HS-27A (cell line): Measurements from ENCODE around the gene FAM131A.

ENCODE experiments used
- DNase-seq: peaks from one replicate; pipeline ENCODE4 v3.0.0-alpha.2; 2012; ENCODE audit warnings: low read depth, missing footprints

The FAM131A gene

DNA sequence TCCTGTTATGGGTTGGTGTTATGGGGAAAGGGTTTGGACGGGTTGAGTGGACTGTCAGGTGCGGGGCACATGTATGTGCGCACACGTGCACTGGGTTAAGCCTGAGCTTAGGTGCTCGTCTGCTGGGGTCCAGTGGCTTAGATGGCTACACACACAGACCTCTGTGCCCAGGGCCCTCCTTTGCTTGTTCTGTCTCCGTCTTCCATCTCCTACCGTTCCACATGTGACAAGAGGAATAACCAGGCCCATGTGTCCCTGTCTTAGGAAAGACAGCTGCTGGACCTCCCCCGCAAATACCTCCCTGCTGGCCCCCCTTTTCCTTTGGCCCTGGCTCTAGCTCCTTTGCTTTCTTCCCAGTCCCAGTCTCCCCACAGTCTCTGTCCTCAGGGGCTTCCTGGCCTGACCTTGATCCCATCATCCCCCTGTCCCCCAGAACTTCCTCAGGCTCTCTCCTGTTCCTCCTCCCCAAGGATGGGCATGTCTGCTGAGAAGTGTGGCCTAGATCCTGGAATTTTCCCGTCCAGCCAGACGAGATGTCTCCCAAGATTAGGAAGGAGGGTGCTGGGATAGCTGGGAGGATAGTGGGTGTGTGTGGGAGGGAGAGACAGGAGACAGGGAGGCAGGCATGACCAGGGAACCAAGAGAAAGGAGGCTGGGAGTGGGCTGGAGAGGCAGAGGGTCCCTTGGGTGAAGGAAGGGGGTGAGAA lies 41.4 kb downstream of the FAM131A start:
- no peak for DNase-seq

DNA sequence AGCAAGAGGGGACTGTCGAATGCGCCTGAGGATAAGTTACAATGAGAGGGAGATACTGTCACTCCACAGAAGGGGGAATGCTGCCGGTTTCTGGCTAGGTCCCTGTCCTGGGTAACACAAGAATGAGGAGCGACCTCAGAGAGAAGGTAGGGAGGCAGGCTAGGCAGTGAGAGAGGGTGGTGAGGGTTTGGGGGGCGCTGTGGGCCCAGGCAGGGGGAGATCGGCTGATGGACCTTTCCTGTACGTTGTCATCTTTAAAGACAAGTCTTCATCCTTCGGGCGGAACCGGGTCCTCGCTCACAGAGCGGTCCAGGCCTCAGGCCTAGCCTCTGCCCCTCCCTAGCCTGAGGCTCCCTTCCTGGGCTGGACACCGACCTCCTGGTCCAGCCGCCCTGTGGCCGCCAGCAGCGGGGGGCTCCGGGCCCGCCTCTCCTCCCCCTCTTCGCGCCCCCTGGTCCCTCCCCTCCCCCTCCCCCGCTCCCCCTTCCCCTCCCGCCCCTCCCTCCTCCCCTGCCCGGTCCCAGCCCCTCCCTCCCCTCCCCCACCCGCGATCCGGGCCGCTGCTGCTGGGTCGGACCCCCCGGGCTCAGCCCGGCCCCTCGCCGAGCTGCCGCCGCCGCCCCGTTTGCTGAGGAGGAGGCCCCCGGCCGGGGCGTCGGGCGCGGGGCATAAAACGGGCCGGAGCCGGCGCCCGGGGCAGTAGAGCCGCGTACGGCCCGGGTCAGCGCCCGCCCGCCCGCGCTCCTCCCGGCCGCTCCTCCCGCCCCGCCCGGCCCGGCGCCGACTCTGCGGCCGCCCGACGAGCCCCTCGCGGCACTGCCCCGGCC lies 42.2 kb downstream of the FAM131A start, which contains the start of gene CHRD:
Gene CHRD, plus strand, starts transcription at position 697 of the 827 bp plus-strand sequence. CDS start 265 bp downstream, outside the sequence.
- no peak for DNase-seq

DNA sequence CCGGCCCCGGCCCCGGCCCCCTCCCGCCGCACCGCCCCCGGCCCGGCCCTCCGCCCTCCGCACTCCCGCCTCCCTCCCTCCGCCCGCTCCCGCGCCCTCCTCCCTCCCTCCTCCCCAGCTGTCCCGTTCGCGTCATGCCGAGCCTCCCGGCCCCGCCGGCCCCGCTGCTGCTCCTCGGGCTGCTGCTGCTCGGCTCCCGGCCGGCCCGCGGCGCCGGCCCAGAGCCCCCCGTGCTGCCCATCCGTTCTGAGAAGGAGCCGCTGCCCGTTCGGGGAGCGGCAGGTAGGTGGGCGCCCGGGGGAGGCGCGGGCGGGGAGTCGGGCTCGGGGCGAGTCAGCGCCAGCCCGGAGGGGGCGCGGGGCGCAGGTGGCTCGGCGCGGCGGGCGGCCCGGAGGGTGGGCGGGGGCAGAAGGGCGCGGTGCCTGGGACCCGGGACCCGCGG lies 42.8 kb downstream of the FAM131A start:
- DNase-seq = no peak

DNA sequence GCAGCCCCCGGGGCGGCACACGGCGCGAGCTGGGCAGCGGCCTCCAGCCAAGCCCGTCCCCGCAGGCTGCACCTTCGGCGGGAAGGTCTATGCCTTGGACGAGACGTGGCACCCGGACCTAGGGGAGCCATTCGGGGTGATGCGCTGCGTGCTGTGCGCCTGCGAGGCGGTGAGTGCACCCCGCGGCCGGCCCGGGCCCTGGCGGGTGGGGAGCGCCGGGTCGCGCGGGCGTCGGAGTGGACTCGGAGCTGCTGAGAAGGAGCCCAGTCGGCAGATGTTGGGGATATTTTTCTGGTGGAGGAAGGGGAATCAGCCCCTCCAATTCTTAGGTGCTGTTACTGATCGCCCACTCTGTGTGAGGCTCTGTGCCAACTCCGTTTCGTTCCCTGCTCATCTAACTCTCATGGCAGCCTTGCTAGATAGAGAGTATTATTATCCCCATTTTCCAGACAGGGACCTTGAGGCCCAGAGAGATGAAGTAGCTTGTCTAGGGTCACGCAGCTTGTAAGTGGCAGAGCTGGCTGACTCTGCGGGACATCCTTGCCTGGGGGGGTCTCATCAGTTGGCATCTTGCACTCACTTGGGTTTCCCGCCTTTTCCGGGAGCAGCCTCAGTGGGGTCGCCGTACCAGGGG lies 43.3 kb downstream of the FAM131A start:
- no peak for DNase-seq

DNA sequence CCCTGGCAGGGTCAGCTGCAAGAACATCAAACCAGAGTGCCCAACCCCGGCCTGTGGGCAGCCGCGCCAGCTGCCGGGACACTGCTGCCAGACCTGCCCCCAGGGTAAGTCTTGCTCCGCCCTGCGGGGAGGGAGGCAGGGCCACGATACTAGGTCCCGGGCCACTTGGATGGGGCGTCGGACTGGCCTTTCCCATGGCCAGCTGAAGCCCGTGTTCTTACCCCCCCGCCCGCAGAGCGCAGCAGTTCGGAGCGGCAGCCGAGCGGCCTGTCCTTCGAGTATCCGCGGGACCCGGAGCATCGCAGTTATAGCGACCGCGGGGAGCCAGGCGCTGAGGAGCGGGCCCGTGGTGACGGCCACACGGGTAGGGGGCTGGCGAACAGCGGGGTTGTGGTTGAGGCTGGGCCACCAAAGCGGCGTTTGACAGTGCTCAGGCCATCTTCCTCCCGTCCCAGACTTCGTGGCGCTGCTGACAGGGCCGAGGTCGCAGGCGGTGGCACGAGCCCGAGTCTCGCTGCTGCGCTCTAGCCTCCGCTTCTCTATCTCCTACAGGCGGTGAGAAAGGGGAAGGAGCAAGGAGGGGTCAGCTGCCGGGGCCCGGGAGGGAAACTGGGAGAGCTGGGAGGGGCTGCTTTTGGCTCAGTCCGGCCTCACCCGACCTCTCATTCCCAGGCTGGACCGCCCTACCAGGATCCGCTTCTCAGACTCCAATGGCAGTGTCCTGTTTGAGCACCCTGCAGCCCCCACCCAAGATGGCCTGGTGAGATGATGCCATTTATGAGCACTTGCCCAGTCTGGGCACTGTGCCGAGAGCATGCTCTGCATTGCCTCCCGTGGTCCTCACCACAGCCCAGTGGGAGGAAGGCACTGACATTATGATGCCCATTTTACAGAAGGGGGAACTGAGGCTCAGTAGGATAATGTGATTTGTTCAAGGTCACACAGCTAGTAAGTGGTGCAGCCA lies 44.1 kb downstream of the FAM131A start:
- no peak for DNase-seq

DNA sequence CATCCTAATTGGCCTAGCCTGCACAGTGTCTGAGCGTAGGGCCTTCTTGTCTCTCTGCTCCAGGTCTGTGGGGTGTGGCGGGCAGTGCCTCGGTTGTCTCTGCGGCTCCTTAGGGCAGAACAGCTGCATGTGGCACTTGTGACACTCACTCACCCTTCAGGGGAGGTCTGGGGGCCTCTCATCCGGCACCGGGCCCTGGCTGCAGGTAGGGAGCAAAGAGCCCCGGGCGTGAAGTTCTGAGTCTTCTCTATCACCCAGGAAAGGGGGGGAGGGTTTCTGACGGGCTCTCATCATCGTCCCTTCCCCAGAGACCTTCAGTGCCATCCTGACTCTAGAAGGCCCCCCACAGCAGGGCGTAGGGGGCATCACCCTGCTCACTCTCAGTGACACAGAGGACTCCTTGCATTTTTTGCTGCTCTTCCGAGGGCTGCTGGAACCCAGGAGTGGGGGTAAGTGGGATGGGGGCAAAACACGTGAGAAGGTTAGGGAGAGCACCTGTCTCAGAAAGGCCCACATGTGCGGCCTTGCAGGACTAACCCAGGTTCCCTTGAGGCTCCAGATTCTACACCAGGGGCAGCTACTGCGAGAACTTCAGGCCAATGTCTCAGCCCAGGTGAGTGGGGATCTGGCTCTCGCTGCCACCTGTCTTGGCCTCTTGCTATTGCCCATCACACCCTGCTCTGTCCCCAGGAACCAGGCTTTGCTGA lies 45.1 kb downstream of the FAM131A start:
- no peak for DNase-seq

DNA sequence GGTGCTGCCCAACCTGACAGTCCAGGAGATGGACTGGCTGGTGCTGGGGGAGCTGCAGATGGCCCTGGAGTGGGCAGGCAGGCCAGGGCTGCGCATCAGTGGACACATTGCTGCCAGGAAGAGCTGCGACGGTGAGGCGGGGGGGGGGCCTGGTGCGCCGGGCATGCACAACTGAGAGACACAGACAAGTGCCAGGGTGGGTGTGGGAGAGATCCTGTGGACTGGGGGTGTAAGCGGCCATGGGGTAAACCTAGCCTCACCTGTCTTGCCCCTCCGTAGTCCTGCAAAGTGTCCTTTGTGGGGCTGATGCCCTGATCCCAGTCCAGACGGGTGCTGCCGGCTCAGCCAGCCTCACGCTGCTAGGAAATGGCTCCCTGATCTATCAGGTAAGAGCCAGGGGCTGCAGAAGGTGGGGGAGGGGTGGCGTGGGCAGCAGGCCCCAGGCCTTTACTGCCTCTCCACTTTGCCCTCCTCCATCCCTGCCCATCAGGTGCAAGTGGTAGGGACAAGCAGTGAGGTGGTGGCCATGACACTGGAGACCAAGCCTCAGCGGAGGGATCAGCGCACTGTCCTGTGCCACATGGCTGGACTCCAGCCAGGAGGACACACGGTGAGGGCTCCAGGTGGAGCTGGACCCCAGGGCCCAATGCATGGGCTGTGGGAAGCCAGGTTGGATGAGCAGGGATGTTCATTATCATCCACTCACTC lies 45.8 kb downstream of the FAM131A start:
- no peak for DNase-seq

DNA sequence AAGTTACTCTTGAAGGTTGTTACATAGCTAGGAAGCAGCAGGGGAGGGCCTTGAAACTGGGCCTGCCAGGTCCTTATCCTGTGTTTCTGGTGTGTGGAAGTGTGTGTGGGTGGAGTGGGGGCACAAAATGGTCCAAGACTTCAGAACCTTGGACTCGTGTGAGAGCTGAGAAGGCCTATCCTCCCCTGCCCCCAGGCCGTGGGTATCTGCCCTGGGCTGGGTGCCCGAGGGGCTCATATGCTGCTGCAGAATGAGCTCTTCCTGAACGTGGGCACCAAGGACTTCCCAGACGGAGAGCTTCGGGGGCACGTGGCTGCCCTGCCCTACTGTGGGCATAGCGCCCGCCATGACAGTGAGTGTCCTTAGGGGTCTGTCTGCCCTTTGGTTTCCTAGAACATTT lies 46.9 kb downstream of the FAM131A start:
- DNase-seq = no peak

DNA sequence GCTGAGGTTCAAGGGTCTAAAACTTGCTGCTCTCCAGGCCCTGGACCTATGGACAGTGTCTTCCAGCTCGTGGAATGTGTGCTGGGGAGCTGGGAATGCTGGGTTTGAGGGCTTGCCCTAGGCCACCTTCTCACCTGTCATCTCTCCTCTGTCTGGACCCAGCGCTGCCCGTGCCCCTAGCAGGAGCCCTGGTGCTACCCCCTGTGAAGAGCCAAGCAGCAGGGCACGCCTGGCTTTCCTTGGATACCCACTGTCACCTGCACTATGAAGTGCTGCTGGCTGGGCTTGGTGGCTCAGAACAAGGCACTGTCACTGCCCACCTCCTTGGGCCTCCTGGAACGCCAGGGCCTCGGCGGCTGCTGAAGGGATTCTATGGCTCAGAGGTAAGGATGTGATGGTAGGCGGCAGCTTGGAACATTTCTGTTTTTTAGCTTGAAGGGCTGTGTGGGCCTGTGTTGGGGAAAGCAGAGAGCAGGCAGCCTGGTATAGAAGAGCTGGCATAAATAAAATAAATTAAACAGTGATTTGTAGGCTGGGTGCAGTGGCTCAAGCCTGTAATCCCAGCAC lies 47.5 kb downstream of the FAM131A start:
- no peak for DNase-seq

DNA sequence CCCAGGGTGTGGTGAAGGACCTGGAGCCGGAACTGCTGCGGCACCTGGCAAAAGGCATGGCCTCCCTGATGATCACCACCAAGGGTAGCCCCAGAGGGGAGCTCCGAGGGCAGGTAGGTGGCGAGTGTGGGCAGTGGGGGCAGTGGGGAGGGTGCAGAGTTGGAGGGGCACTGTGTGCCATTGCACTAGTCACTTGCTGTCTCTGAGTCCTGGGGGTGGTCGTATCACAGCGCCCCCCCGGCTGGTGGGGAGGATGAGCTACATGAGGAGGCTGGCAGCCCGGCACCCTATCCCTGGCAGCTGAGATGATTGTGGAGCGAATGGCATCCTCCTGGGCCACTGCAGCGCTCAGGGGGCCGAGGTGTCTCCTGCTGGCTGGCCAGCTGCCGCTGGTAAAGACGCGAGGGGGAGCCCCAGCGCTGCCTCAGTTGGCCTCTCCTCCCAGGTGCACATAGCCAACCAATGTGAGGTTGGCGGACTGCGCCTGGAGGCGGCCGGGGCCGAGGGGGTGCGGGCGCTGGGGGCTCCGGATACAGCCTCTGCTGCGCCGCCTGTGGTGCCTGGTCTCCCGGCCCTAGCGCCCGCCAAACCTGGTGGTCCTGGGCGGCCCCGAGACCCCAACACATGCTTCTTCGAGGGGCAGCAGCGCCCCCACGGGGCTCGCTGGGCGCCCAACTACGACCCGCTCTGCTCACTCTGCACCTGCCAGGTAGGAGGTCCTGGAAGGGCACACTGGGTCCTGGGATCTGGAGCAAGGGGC lies 48.8 kb downstream of the FAM131A start:
- DNase-seq = no peak

DNA sequence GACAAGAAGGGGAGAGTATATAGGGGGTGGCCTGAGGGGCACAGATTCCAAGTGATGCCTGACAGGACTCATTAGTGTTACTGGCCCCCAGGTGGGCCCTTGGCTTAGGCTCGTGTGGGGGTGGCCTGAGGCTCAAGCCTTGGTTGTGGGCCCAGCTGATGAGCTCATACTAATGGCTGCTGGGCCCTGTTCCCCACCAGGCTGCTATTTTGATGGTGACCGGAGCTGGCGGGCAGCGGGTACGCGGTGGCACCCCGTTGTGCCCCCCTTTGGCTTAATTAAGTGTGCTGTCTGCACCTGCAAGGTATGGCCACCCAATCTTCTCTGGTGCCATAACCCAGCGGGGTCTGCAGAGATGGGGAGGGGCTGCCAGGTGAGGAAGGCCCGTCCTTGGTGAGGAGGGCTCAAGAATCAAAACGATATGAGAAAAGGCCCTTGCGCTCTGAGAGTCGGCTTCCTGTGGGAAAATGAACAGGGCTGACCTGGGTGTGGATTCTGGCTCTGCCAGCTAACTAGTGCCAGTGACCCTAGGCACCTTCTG lies 49.8 kb downstream of the FAM131A start:
- no peak for DNase-seq

DNA sequence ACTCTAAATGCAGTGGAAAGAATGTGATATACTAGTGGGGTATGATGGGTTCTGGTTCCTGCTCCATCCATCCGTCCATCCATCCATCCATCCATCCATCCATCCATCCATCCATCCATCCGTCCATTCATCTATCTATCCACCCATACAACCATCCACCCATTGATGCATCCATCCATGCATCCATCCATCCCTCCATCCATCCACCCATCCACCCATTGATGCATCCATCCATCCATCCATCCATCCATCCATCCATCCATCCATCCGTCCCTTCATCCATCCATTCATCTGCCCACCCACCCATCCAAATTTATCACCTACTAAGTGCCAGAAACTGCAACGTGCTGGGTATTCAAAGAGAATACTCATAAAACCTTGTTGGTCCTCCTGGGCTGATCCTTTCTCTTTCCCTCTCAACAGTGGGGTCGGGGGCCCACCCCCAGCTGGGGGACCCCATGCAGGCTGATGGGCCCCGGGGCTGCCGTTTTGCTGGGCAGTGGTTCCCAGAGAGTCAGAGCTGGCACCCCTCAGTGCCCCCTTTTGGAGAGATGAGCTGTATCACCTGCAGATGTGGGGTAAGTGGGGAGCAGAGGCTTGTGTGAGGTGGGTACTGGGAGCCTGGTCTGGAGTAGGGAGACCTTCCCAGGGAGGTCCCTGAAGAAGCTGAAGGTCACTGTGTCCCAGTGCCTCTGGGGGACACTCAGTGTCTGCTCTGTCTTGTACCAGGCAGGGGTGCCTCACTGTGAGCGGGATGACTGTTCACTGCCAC lies 51.0 kb downstream of the FAM131A start:
- DNase-seq = no peak

DNA sequence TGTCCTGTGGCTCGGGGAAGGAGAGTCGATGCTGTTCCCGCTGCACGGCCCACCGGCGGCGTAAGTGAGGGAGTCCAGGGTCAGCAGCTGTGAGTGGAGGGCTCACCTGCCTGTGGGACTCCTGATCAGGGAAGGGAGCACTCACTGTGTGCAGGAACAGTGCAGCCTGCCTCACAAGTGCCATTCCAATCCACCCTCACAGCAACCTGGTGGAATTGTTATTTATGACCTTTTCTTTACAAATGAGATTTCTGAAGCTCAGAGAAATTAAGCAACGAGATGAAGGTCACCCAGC lies 51.5 kb downstream of the FAM131A start:
- DNase-seq = no peak

DNA sequence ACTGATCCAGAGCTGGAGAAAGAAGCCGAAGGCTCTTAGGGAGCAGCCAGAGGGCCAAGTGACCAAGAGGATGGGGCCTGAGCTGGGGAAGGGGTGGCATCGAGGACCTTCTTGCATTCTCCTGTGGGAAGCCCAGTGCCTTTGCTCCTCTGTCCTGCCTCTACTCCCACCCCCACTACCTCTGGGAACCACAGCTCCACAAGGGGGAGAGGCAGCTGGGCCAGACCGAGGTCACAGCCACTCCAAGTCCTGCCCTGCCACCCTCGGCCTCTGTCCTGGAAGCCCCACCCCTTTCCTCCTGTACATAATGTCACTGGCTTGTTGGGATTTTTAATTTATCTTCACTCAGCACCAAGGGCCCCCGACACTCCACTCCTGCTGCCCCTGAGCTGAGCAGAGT lies 52.0 kb downstream of the FAM131A start:
- no peak for DNase-seq

DNA sequence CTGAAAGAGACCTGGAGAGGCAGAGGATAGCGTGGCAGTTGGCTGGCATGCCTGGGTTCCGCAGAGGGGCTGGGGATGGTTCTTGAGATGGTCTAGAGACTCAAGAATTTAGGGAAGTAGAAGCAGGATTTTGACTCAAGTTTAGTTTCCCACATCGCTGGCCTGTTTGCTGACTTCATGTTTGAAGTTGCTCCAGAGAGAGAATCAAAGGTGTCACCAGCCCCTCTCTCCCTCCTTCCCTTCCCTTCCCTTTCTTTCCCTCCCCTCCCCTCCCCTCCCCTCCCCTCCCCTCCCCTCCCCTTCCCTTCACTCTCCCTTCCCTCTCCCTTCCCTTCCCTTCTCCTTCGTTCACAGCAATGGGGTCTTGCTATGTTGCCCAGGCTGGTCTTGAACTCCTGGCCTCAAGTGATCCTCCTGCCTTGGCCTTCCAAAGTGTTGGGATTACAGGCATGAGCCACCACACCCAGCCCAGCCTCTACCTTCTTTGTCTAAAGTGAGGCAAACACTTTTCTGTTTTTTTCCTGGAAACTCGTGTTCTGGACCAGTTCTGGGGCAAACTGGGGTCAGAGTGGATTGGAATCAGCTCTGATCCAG lies 52.6 kb downstream of the FAM131A start:
- DNase-seq = no peak

DNA sequence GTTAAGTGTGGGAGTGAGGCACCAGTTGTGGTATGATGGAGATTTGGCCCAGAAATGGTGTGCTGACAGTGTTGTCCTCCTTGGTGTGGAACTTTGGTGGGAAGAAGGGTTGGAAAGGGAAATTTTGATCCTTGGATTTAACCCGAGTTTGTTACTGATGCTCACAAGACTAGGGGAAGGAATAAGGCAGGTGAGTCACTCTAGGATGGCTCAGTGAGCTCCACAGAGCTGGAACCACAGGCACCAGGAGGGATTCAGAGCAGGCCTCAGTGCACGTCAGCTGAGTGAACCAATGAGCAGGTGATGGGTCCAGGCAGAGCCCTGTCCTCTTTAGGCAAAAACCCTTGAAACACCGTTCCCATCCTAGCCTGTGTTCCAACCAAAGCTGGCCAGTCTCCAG lies 53.9 kb downstream of the FAM131A start:
- DNase-seq = no peak

DNA sequence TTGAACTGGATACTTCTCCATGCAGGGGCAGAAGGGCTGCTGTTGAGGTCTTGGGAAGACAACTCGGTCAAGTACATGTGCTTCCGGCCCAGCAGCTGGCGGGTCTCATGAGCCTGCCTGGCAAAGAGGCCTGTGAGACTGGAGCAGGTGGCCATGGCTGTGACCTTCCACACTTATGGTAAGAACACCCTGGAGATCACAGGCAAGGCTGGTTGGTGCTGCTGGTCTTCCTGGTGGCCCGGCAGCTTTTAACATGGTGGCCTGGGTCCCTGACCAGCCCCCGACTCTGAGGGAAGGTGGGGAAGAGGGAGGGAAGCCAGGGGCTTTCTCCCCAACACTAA lies 57.9 kb downstream of the FAM131A start:
- no peak for DNase-seq
